ENCODE measurements around the gene CMSS1.

- TF ChIP-seq CTCF (IDR thresholded peaks at IDR 0.05) (no peak), POLR2A (IDR thresholded peaks at IDR 0.05) (no peak)
These were observed 65.4 kb downstream of the CMSS1 start for GRCh38 chr3:99883138-99883461.

Measured in adrenal gland (tissue), 5 donors.